Measurements from ENCODE around the gene MCUB.

GRCh38 chr4:109614466-109614865, 54.4 kb downstream of the MCUB start:
- TF ChIP-seq POLR2A (IDR thresholded peaks at IDR 0.05; ENCODE audit: low read depth, low read length), result no peak
- no peak for TF ChIP-seq POLR2AphosphoS5 (IDR thresholded peaks at IDR 0.05; ENCODE audit: low read depth, low read length)
- no peak for TF ChIP-seq TAF1 (IDR thresholded peaks at IDR 0.05; ENCODE audit: borderline replicate concordance, low read depth, low read length)
